ENCODE data around the gene WTAP.

DNA sequence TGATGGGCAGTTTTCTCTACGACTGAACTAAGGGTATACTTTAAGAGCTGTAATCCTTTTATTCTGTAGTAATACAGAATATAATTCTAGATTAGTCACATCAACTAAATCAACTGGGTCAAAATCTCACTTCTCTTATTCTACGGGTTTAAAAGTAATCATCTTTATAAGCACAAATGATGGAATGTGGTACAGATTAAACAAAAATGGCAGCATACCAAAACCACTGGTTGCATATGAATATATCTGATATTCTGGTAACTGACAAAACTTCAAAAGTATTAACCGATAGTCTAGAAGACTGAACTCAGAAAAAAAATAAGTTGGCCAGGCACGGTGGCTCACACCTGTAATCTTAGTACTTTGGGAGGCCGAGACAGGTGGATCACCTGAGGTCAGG is 41.3 kb upstream of the WTAP start:
- TF ChIP-seq, protein P1, sequence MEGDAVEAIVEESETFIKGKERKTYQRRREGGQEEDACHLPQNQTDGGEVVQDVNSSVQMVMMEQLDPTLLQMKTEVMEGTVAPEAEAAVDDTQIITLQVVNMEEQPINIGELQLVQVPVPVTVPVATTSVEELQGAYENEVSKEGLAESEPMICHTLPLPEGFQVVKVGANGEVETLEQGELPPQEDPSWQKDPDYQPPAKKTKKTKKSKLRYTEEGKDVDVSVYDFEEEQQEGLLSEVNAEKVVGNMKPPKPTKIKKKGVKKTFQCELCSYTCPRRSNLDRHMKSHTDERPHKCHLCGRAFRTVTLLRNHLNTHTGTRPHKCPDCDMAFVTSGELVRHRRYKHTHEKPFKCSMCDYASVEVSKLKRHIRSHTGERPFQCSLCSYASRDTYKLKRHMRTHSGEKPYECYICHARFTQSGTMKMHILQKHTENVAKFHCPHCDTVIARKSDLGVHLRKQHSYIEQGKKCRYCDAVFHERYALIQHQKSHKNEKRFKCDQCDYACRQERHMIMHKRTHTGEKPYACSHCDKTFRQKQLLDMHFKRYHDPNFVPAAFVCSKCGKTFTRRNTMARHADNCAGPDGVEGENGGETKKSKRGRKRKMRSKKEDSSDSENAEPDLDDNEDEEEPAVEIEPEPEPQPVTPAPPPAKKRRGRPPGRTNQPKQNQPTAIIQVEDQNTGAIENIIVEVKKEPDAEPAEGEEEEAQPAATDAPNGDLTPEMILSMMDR (IDR thresholded peaks at IDR 0.05) = no peak
- TF ChIP-seq POLR2A (IDR thresholded peaks at IDR 0.05) = no peak
- TF ChIP-seq EP300 (IDR thresholded peaks at IDR 0.05; ENCODE audit: low read depth) = no peak

Data from transverse colon (tissue), 3 donors.